ENCODE data around the gene NPFFR1. TPM values are rescaled to one million over a fixed set of nuclear protein-coding genes. Genes with fewer than 3 reads are reported as not detected.

NPFFR1 gene
- total RNA-seq, 1 experiment from 2014 or later: not detected

GRCh38 chr10:70266701-70267100 lies 17.1 kb downstream of the NPFFR1 start:
- Histone ChIP-seq H3K27ac (ENCODE audit: insufficient read length, low read depth, low read length) (no peak overlapping the region), H4K20me1 (ENCODE audit: control insufficient read depth, insufficient read depth, insufficient read length) (no peaks in the 10 kb centered on the region), H2BK15ac (ENCODE audit: low read depth, low read length) (no peak overlapping the region), H2BK120ac (ENCODE audit: low read depth, low read length, poor library complexity, severe bottlenecking) (no peak overlapping the region), H3T11ph (ENCODE audit: low read length) (no peak overlapping the region), H2BK20ac (ENCODE audit: low read depth, low read length, poor library complexity, severe bottlenecking) (no peak overlapping the region), H2BK12ac (ENCODE audit: insufficient read length, low read depth, low read length) (no peak overlapping the region), H3K14ac (ENCODE audit: insufficient read depth, low read length) (no peak overlapping the region), H3K9ac (ENCODE audit: extremely low read depth, insufficient read length, low read length) (no peak overlapping the region), H3K4ac (ENCODE audit: low read depth, low read length) (no peak overlapping the region), H4K5ac (ENCODE audit: insufficient read length, low read depth, low read length) (no peak overlapping the region), H2AK5ac (ENCODE audit: insufficient read length, low read length) (no peak overlapping the region), H3K56ac (ENCODE audit: insufficient read length, low read depth, low read length) (no peak overlapping the region), H3K27me3 (ENCODE audit: insufficient read depth, low read length) (no peaks in the 10 kb centered on the region), H3K23ac (ENCODE audit: insufficient read length, low read depth, low read length) (no peak overlapping the region), H3K79me2 (ENCODE audit: insufficient read depth, low read length) (no peaks in the 10 kb centered on the region), H3K9me3 (ENCODE audit: control insufficient read depth, low read depth, low read length) (no peaks in the 10 kb centered on the region), H3K18ac (ENCODE audit: insufficient read length, low read depth, low read length) (no peak overlapping the region), H2AFZ (ENCODE audit: low read length) (no peak overlapping the region), H3K23me2 (ENCODE audit: insufficient read length, low read depth, low read length, poor library complexity, severe bottlenecking) (no peaks in the 10 kb centered on the region), H3K4me2 (ENCODE audit: insufficient read depth, insufficient read length, low read length) (no peak overlapping the region), H4K8ac (replicated peaks; ENCODE audit: insufficient read length, low read depth, low read length) (no peak overlapping the region), H3K79me1 (ENCODE audit: insufficient read depth, low read depth, low read length, poor library complexity, severe bottlenecking) (no peaks in the 10 kb centered on the region), H4K91ac (ENCODE audit: insufficient read length, low read depth, low read length) (no peak overlapping the region), H3K4me1 (ENCODE audit: insufficient read depth, low read length) (0 out of 2 replicates have a peak, but pooled peaks cover 3% of the 10 kb centered on the region), H2BK5ac (ENCODE audit: insufficient read length, low read length) (no peak overlapping the region)
- Mint-ChIP-seq H3K4me3 (no peak overlapping the region), H3K27me3 (ENCODE audit: low read depth) (peaks cover 14% of the 10 kb centered on the region), H3K9me3 (no peaks in the 10 kb centered on the region; a peak in 1 of 5 replicates), H3K4me1 (peaks cover 0 to 5% of the 10 kb centered on the region in 2 experiments; a peak in 2 of 4 replicates), H3K36me3 (ENCODE audit: insufficient read depth in 1 of 3, low read depth in 3 of 3) (no peaks in the 10 kb centered on the region), H3K27ac (no peak overlapping the region)
- no peak for DNase-seq
- TF ChIP-seq, protein P1, sequence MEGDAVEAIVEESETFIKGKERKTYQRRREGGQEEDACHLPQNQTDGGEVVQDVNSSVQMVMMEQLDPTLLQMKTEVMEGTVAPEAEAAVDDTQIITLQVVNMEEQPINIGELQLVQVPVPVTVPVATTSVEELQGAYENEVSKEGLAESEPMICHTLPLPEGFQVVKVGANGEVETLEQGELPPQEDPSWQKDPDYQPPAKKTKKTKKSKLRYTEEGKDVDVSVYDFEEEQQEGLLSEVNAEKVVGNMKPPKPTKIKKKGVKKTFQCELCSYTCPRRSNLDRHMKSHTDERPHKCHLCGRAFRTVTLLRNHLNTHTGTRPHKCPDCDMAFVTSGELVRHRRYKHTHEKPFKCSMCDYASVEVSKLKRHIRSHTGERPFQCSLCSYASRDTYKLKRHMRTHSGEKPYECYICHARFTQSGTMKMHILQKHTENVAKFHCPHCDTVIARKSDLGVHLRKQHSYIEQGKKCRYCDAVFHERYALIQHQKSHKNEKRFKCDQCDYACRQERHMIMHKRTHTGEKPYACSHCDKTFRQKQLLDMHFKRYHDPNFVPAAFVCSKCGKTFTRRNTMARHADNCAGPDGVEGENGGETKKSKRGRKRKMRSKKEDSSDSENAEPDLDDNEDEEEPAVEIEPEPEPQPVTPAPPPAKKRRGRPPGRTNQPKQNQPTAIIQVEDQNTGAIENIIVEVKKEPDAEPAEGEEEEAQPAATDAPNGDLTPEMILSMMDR (conservative IDR thresholded peaks at IDR 0.05): no peak
- WGBS (ENCODE audit: extremely low coverage, insufficient read length, low lambda C conversion rate): no CpG with 5 or more reads among the region's 1 CpG
